ENCODE results near the gene PRICKLE4. TPM values are rescaled to one million over a fixed set of nuclear protein-coding genes. Genes with fewer than 3 reads are reported as not detected.

The PRICKLE4 gene
- total and polyA plus RNA-seq, 2 of the 4 experiments (the other 2 are of a cell fraction), result 0.72 TPM; not detected in 1

GRCh38 chr6:41796474-41796873 is 15.9 kb downstream of the PRICKLE4 start:
- Histone ChIP-seq H2BK15ac (ENCODE audit: low read depth, low read length) (no peak overlapping the region), H2BK120ac (ENCODE audit: low read depth, low read length) (no peak overlapping the region), H2BK5ac (ENCODE audit: low read depth, low read length, poor library complexity, severe bottlenecking) (no peak overlapping the region), H4K8ac (ENCODE audit: low read depth in 2 of 2, low read length in 2 of 2) (no peak overlapping the region), H3K18ac (ENCODE audit: low read depth, low read length) (no peak overlapping the region), H4K5ac (ENCODE audit: low read depth, low read length) (no peak overlapping the region), H3K23ac (ENCODE audit: low read depth, low read length) (no peak overlapping the region), H3K9me1 (ENCODE audit: insufficient read depth, low read length) (no peaks in the 10 kb centered on the region), H2AK5ac (ENCODE audit: low read depth, low read length) (no peak overlapping the region), H3K4me3 (ENCODE audit: insufficient read depth, low read depth, low read length) (no peak overlapping the region), H2AK9ac (replicated peaks; ENCODE audit: low read depth, low read length, poor library complexity) (no peak overlapping the region), H3K27ac (ENCODE audit: insufficient read depth, low read length) (no peak overlapping the region), H3K27me3 (ENCODE audit: control insufficient read depth, insufficient read depth, low read length) (no peaks in the 10 kb centered on the region), H3K79me1 (ENCODE audit: low read depth in 1 of 2, low read length in 2 of 2) (peaks cover 0 to 13% of the 10 kb centered on the region in 2 experiments; a peak in 2 of 4 replicates), H3K4ac (ENCODE audit: low read depth, low read length) (no peak overlapping the region), H2AFZ (replicated peaks; ENCODE audit: low read length, poor library complexity) (no peak overlapping the region), H3K14ac (replicated peaks; ENCODE audit: low read depth, low read length) (no peak overlapping the region), H3K56ac (ENCODE audit: extremely low read depth, insufficient read depth, low read length) (no peak overlapping the region), H3K4me1 (ENCODE audit: control insufficient read depth, insufficient read depth, low read length) (no peaks in the 10 kb centered on the region; the same call in 1 of the 2 replicates), H3K4me2 (ENCODE audit: low read depth, low read length) (no peak overlapping the region), H4K91ac (ENCODE audit: insufficient read depth, low read depth, low read length) (no peak overlapping the region), H4K20me1 (ENCODE audit: insufficient read depth, low read length) (no peaks in the 10 kb centered on the region), H3K9me3 (ENCODE audit: control insufficient read depth, insufficient read depth, low read length) (no peaks in the 10 kb centered on the region), H2BK20ac (ENCODE audit: low read depth, low read length) (no peak overlapping the region), H3K36me3 (ENCODE audit: control insufficient read depth, insufficient read depth, low read length) (peaks cover 23% of the 10 kb centered on the region), H3K9ac (ENCODE audit: low read depth, low read length) (no peak overlapping the region)
- ATAC-seq (ENCODE audit: low read depth) (no peak), DNase-seq (no peak)
- BruUV-seq (replicated peaks), result no TSS peak
- WGBS, 2 experiments (ENCODE audit: extremely low coverage in 2 of 2, insufficient read length in 1 of 2), result no CpG with 5 or more reads among the region's 2 CpGs
- POLR2A ChIA-PET (ENCODE audit: unreplicated experiment), result no interaction called here
- dilution Hi-C loops (cut with HindIII; ENCODE audit: low sequenced_read_pairs, unreplicated experiment), result no loop called here
- TF ChIP-seq RAD21 (IDR thresholded peaks at IDR 0.05; ENCODE audit: low read length), result no peak
- no peak for TF ChIP-seq MAFK (IDR thresholded peaks at IDR 0.05; ENCODE audit: low read depth, low read length)
- in situ Hi-C loops (cut with MboI; ENCODE audit: low sequenced_read_pairs), result no loop called here
- CTCF ChIA-PET, result no interaction called here
- intact Hi-C loops (cut with micrococcal nuclease), result no loop called here
